AG04450 (cell line): ENCODE results near the gene ALDH1L2. TPM values are rescaled to one million over a fixed set of nuclear protein-coding genes. Genes with fewer than 3 reads are reported as not detected.

Experiments used
- CTCF ChIA-PET: fragments of 300-600, 350-600 bp; formaldehyde crosslinking; extraction: SDS; loops from one replicate; lab custom pipeline; 2022; ENCODE audit warnings: antibody characterized with exemption, inconsistent platforms; lab: Charles Lee
- POLR2A ChIA-PET: fragments of 350-600 bp; formaldehyde crosslinking; extraction: SDS; loops from one replicate; lab custom pipeline; 2021; ENCODE audit warnings: antibody characterized with exemption, inconsistent platforms; lab: Yijun Ruan, JAX
- DNase-seq: peaks from one replicate; pipeline ENCODE4 v3.0.0-alpha.2; 2011; ENCODE audit warnings: low read depth, low spot score
- H3K27ac ChIP-seq: one replicate; pipeline ENCODE4 v1.5.1; 2012; ENCODE audit warnings: low read depth, low read length, control low read depth
- H3K27me3 ChIP-seq: one replicate; pipeline ENCODE4 v1.6.0; 2012; ENCODE audit warnings: low read length; ENCODE audit not compliant: control insufficient read depth, insufficient read depth
- H3K4me3 ChIP-seq: 2 replicates; pipeline ENCODE4 v1.5.1; 2011; ENCODE audit warnings: mild to moderate bottlenecking, low read depth, low read length, control low read depth
- H3K9me3 ChIP-seq: 2 replicates; pipeline ENCODE4 v1.5.1; 2012; ENCODE audit warnings: low read length; ENCODE audit not compliant: control insufficient read depth, insufficient read depth
- polyA plus RNA-seq: library from polyadenylated mRNA; depleted of rRNA; stranded (reverse); fragments of >200 nt; gene quantifications from 2 replicates; pipeline ENCODE4 v1.2.3, GENCODE V29; 2011
- TF ChIP-seq, protein P1 (sequence below): IDR thresholded peaks from 2 replicates; pipeline ENCODE4 v1.5.1; 2011; ENCODE audit warnings: low read depth, low read length, control low read depth, inconsistent platforms

Gene ALDH1L2
- polyA plus RNA-seq, 1 experiment: 116 TPM

DNA sequence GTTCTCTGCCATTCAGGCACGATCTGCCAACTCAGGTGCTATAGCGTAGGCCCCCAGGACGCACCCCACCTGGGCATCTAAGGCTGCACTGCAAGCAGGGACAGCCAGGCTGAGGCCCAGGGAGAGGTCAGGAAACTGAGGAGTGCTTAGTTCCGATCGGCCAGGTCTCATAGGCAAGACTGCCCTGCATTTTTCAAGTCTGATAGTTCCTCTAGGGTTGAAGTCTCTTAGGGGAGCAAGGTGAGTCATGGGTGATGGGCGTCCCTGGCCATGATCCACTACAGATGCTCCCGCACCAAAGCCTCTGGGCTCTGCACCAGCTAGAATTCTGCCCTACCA, 84.9 kb downstream of the ALDH1L2 start:
- Histone ChIP-seq H3K27me3 (no peaks in the 10 kb centered on the region), H3K27ac (no peak overlapping the region), H3K9me3 (no peaks in the 10 kb centered on the region), H3K4me3 (no peak overlapping the region)
- ChIA-PET POLR2A (no interaction called here), CTCF (interaction anchor here (0.5 kb wide), 1 partner anchor 57 kb away, joined by 3 read pairs; no protein-coding TSS in a partner anchor)
- TF ChIP-seq, protein P1, sequence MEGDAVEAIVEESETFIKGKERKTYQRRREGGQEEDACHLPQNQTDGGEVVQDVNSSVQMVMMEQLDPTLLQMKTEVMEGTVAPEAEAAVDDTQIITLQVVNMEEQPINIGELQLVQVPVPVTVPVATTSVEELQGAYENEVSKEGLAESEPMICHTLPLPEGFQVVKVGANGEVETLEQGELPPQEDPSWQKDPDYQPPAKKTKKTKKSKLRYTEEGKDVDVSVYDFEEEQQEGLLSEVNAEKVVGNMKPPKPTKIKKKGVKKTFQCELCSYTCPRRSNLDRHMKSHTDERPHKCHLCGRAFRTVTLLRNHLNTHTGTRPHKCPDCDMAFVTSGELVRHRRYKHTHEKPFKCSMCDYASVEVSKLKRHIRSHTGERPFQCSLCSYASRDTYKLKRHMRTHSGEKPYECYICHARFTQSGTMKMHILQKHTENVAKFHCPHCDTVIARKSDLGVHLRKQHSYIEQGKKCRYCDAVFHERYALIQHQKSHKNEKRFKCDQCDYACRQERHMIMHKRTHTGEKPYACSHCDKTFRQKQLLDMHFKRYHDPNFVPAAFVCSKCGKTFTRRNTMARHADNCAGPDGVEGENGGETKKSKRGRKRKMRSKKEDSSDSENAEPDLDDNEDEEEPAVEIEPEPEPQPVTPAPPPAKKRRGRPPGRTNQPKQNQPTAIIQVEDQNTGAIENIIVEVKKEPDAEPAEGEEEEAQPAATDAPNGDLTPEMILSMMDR: no peak
- no peak for DNase-seq

DNA sequence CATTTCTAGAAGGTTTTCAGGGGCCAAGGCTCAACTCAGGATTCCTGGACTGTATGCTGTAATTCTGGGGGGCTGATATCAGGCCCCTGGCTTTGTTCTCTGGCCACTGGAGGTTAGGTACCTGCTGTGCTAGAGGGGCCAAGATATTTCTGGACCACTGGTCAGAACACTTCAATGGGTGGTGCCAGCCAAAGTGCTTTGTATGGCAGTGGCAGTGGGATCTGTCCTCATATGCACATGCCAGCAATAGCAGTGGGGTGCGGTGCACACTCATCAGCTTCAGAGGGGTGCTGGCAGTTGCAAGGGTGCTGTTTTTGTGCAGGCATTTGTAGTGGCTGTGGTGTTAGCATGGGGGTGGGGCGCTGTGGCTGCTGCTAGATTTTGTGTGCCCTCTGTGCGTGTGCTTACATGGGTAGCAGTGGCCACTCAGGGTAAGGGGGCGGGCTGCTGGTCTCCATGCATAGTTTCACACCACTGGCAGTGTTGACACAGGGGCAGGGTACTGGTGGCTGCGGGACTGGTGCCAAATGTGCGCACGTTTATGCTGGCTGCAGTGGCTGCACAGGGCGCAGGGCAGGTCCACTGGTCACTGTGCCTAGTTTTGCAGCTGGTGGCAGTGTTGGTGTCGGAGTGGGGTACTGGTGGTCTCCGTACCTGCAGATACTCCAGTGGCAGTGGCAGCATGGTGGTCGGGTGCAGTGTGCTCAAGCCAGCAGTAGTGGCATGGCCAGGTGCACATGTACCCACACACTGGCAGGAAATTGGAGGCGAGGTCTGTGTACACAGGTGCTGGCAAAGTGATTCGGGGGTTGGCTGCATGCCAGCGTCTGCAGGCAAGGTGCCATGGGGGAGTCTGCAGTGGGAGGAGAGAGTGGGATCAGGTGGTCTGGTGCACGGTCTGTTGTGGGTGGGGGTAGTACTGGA, 85.6 kb downstream of the ALDH1L2 start:
- POLR2A ChIA-PET: no interaction called here
- Histone ChIP-seq H3K27ac (no peak overlapping the region), H3K27me3 (no peaks in the 10 kb centered on the region), H3K4me3 (no peak overlapping the region), H3K9me3 (no peaks in the 10 kb centered on the region)
- CTCF ChIA-PET: no interaction called here
- TF ChIP-seq, protein P1: no peak
- no peak for DNase-seq

DNA sequence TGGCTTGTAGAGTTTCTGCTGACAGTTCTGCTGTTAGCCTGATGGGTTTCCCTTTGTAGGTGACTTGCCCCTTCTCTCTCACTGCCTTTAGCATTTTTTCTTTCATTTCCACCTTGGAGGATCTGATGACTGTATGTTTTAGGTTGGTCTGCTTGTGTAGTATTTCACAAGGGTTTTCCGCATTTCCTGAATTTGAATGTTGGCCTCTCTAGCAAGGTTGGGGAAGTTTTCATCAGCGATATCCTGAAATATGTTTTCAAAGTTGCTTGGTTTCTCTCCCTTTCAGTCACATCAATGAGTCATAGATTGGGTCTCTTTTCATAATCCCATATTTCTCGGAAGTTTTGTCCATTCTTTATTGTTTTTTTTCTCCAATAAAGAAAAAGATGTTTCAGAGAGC, 86.7 kb downstream of the ALDH1L2 start:
- no peak overlapping the region for H3K27ac ChIP-seq
- POLR2A ChIA-PET: no interaction called here
- no peak overlapping the region for H3K4me3 ChIP-seq
- H3K9me3 ChIP-seq: no peaks in the 10 kb centered on the region
- TF ChIP-seq, protein P1: no peak
- no peaks in the 10 kb centered on the region for H3K27me3 ChIP-seq
- CTCF ChIA-PET: no interaction called here
- DNase-seq: no peak

DNA sequence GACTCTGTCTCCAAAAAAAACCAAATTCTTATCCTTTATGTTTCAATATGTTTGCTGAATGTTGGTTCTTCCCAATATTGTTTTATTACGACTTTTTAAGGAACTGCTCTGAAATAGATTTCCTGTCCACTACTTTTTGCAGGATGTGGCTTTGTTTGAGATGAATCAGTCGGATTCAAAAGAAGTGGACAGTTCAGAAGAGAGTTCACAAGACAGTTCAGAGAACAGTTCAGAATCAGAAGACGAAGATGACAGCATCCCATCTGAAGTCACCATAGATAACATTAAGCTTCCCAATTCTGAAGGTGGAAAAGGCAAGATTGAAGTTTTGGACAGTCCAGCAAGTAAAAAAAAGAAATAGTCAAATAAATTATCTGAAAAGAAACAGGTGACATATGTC, 89.9 kb downstream of the ALDH1L2 start:
- Histone ChIP-seq H3K27ac (no peak overlapping the region), H3K4me3 (no peak overlapping the region), H3K9me3 (no peaks in the 10 kb centered on the region), H3K27me3 (no peaks in the 10 kb centered on the region)
- TF ChIP-seq, protein P1: no peak
- DNase-seq: no peak
- ChIA-PET POLR2A (no interaction called here), CTCF (no interaction called here)

DNA sequence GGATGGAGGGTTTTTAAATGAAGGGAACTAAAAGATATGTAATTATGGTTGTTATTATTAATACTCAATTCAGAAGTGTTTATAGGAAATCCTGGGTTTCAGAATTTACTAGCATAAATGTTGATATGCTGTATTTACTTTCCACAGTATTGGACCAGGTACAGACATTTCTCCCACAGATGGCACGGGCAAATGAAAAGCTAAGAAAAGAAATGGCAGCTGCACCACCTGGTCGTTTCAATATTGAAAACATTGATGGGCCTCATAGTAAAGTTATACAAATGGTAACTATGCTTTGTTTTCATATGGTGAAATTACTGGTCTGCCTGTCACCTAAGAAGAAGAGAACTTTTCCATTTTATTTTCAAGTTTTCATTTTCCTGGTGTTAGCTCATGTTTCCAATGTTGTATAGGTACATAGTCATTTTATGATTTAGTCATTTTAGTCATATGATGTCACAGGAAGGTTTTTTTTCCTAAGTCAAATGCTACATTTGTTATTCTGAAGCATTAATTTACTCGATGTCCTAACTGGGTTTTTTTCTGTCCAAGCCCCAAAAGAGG, 92.6 kb downstream of the ALDH1L2 start:
- TF ChIP-seq, protein P1: no peak
- H3K4me3 ChIP-seq: no peak overlapping the region
- DNase-seq: no peak
- H3K27me3 ChIP-seq: no peaks in the 10 kb centered on the region
- ChIA-PET CTCF (interaction anchor here (0.9 kb wide), 1 partner anchor 610 kb away, joined by 3 read pairs; no protein-coding TSS in a partner anchor), POLR2A (no interaction called here)
- no peaks in the 10 kb centered on the region for H3K9me3 ChIP-seq
- no peak overlapping the region for H3K27ac ChIP-seq
